GM10847 (cell line): Measurements from ENCODE around the gene CEP192.

Experiments
- POLR2A ChIP-seq: IDR thresholded peaks from 2 replicates; pipeline ENCODE4 v1.6.1; 2011; ENCODE audit not compliant: insufficient read length; ENCODE audit errors: extremely low read depth

Gene CEP192

DNA sequence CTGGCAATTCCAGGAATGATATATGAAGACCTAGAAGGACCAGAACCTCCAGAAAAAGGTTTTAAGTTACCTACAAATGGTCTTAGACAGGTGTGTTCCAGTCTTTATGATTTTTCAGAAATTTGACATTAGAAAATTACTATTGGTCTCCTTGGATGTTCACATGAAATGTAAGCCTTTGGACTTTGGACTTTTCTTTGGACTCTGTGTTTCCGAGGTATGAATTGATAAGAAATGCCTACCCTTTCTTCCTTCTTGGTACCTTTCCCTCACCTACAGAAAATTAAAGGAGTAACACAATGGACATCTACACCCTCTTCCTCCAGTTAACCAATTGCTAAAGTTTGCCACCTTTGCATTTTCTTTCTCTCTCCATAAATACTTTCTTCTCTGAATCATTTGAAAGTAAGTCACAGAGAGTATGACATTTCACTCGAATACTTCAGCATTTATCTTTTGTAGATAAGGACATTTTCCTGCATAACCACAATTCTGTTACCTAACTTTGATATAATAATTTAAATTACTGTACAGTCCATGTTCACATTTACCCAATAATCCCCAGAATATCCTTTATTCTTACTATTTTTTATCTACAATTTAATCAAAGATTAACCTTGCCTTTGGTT, 26.2 kb downstream of the CEP192 start:
- TF ChIP-seq POLR2A: no peak

DNA sequence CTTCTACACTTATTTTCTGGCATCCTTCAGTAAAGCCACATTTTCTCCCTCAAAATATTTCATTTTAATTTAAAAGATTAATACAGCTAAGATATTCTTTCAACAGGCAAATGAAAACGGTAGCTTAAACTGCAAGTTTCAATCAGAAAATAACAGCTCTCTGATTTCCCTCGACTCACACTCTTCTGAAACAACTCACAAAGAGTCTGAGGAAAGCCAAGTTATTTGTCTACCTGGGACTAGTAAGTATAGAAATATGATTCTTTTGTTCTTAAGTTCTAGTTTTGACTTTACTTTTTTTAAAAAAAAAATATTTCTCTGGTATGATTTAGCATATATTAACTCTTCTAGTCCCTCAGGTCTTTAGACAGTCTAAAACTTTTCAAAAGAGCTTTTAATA, 27.2 kb downstream of the CEP192 start:
- TF ChIP-seq POLR2A: no peak

- TF ChIP-seq POLR2A: no peak
Measured at GRCh38 chr18:13019301-13019700, 28.1 kb downstream of the CEP192 start.

DNA sequence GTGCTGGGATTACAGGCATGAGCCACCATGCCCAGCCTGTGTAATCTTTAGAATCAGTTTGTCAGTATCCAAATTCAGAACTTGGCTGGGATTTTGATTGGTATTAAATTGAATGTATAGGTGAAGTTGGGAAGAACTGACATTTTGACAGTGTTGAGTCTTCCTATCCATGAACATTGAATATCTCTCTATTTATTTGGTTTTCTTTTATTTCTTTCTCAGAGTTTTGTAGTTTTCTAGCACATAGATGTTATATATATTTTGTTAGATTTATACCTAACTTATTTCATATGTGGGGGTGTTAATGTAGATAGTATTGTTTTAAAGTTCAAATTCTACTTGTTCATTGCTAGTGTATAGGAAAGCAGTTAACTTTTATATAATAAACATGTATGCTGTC, 31.5 kb downstream of the CEP192 start:
- no peak for TF ChIP-seq POLR2A

- no peak for TF ChIP-seq POLR2A
Measured at GRCh38 chr18:13025233-13025632, 34.1 kb downstream of the CEP192 start.

GRCh38 chr18:13026583-13027270, 35.6 kb downstream of the CEP192 start:
- TF ChIP-seq POLR2A: no peak

GRCh38 chr18:13028869-13029268, 37.7 kb downstream of the CEP192 start:
- no peak for TF ChIP-seq POLR2A

GRCh38 chr18:13032173-13032572, 41.0 kb downstream of the CEP192 start:
- TF ChIP-seq POLR2A: no peak

DNA sequence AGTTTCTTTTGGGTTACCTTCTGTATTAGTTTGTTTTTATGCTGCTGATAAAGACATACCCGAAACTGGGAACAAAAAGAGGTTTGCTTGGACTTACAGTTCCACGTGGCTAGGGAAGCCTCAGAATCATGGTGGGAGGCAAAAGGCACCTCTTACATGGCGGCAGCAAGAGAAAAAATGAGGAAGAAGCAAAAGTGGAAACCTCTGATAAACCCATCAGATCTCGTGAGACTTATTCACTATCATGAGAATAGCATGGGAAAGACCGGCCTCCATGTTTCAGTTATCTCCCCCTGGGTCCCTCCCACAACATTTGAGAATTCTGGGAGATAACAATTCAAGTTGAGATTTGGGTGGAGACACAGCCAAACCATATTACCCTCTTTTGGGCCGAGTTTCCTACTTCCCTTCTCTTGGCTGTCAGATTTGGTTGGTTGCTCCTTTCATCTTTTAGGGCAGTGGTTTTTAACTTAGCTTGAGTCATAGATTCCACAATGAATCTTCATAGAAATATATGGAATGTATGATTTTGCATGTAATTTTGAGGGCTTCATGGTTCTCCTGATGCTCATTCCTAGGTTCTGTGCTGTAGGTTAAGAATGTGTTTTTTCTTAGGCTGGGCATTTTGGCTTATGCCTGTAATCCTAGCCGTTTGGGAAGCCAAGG, 44.2 kb downstream of the CEP192 start:
- no peak for TF ChIP-seq POLR2A

DNA sequence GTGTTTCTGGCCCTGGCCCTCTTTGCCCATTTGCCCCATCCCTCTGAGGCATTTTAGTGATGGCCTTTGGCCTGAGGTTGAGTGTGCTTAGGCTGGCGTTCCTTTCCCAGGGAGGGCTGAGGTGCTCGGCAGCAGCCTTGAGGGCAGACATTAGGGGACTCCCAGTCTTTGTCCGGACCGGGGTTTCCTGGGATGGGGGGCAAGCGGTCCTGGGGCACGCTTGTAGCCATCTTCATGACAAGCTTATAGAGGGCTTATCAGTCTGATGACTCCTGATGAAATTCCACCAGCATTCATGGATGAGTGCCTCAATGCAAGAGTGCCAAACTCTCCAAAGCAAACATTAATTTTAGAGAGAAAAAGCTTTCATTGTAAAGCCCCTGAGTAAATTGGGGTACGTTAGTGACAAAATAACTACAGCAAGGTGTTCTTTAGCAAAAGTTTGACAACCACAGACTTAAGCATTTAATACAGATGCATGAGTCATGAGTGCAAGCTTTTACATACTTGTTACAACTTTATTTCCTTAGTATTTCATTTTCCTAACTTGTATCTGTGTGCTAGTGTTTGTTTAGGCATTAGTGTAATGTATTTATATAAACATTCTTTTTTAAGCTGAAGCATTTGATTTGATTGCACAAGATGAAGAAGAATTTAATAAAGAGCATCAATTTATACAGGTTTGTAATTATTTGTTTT, 45.6 kb downstream of the CEP192 start:
- no peak for TF ChIP-seq POLR2A

GRCh38 chr18:13039806-13040205, 48.6 kb downstream of the CEP192 start:
- no peak for TF ChIP-seq POLR2A

DNA sequence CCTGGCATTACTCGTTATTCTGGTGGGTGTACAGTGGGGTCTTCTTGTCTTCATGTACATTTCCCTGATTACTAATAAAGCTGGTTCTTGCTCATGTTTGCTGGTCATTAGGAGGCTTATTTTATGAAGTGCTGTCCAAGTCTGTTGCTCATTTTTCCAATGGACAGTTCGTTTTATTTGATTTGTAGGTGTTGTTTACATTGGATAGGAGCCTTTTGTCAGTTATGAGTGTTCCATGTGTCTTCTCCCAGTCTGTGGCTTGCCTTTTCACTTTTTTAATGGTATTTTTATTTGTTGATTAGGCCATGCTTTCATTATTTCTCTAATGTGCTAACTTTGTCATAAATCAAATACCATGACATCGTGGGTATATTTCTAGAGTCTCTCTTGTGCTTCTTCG, 51.9 kb downstream of the CEP192 start:
- no peak for TF ChIP-seq POLR2A

- TF ChIP-seq POLR2A: no peak
Measured at GRCh38 chr18:13048061-13048595, 57.0 kb downstream of the CEP192 start.

- TF ChIP-seq POLR2A: no peak
Measured at GRCh38 chr18:13051159-13051558, 60.0 kb downstream of the CEP192 start.

DNA sequence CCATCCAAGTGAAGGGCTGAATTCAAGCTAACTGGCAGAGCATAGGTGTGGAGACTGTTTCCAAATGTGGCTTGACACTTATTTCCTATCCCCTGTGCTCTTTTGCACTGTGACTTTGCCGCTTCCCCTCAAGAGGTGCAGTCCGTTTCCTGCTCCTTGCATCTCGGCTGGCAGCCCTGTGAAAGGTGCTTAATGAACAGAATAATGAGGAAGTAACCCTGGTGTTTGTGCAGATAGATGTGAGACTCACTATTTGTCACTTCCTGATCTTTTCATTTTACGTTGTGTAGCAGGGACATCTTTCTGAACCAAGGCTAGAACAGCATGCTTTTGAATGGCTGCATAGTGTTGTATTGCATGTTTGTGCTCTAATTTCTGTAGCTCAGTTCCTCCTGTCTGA, 60.8 kb downstream of the CEP192 start:
- TF ChIP-seq POLR2A: no peak

GRCh38 chr18:13054336-13054735, 63.2 kb downstream of the CEP192 start:
- no peak for TF ChIP-seq POLR2A
